HCT116 (cell line): ENCODE measurements around the gene BFSP1. TPM values are rescaled to one million over a fixed set of nuclear protein-coding genes. Genes with fewer than 3 reads are reported as not detected.
A peak's percentile ranks its signal among the peaks of the same experiment; 100 is the strongest.

Experiments used
- ATAC-seq: fragments of 200-7000 bp; cut with Tn5 transposase; 2 replicates; pipeline ENCODE4 v1.9.1; 2020; ENCODE audit warnings: mild to moderate bottlenecking, moderate library complexity
- BruUV-seq: library from RNA; stranded (reverse); fragments of 400-500 nt; replicated peaks from 2 replicates; lab custom pipeline; 2021; lab: Mats Ljungman, UMichigan
- CTCF ChIA-PET: fragments of 300-600 bp; sonication (Branson Sonifier 250); formaldehyde crosslinking; loops from one replicate; lab custom pipeline; 2021; ENCODE audit warnings: antibody characterized with exemption; lab: Charles Lee
- POLR2A ChIA-PET: fragments of 300-600, 350-600 bp; sonication (Branson Sonifier 250); formaldehyde crosslinking; loops from one replicate; lab custom pipeline; 2021; ENCODE audit warnings: antibody characterized with exemption; lab: Charles Lee
- RAD21 ChIA-PET, 2 experiments: fragments of 300-600 bp; sonication (Branson Sonifier 250); formaldehyde crosslinking; loops; one replicate each; lab custom pipeline; 2023; ENCODE audit warnings: low total read pairs in 2 of 2; ENCODE audit not compliant: uncharacterized antibody in 2 of 2, unreplicated experiment in 2 of 2, low non-redundant PET in 1 of 2; lab: Charles Lee
- DNase-seq: peaks from one replicate; pipeline ENCODE4 v3.0.0-alpha.2; 2010; ENCODE audit warnings: low read depth, low spot score
- H2AFZ ChIP-seq: fragments of 200-600 bp; shearing (Covaris generic), sonication (generic); 2 replicates; pipeline ENCODE4 v1.6.1; 2017; ENCODE audit warnings: low read depth, mixed run types, mixed read lengths, antibody characterized with exemption, low read length; ENCODE audit not compliant: poor library complexity, severe bottlenecking
- H3K27ac ChIP-seq: 2 replicates; pipeline ENCODE4 v1.5.1; 2012; ENCODE audit warnings: low read depth, low read length
- H3K27me3 ChIP-seq: fragments of 200-600 bp; sonication (generic); 2 replicates; pipeline ENCODE4 v1.6.1; 2016; ENCODE audit warnings: mixed run types, low read length, mixed read lengths; ENCODE audit not compliant: insufficient read depth
- H3K36me3 ChIP-seq, 2 experiments: fragments of 200-500 bp in 1 of 2; fragments of 200-600 bp in 1 of 2; sonication (Bioruptor generic) in 1 of 2; sonication (generic) in 1 of 2; 2 replicates each; pipeline versions ENCODE4 v1.5.1 to v1.6.1; 2014 to 2016; ENCODE audit warnings: low read length in 2 of 2, inconsistent platforms in 1 of 2, mixed read lengths in 1 of 2, mixed run types in 1 of 2; ENCODE audit not compliant: insufficient read depth in 2 of 2, control insufficient read depth in 1 of 2
- H3K4me1 ChIP-seq, 2 experiments: fragments of 200-600 bp in 1 of 2; sonication (generic) in 1 of 2; 2 replicates each; pipeline versions ENCODE4 v1.5.1 to v1.6.1; 2012 to 2017; ENCODE audit warnings: low read length in 2 of 2, inconsistent platforms in 1 of 2, mild to moderate bottlenecking in 1 of 2, mixed read lengths in 1 of 2, mixed run types in 1 of 2, moderate library complexity in 1 of 2; ENCODE audit not compliant: insufficient read depth in 2 of 2, control insufficient read depth in 1 of 2
- H3K4me2 ChIP-seq: fragments of 200-600 bp; sonication (generic); 2 replicates; pipeline ENCODE4 v1.6.1; 2017; ENCODE audit warnings: mixed run types, low read length, mixed read lengths
- H3K4me3 ChIP-seq, 2 experiments: fragments of 200-600 bp in 1 of 2; sonication (generic) in 1 of 2; replicated peaks in 1 of 2; 2 replicates each; pipeline ENCODE4 v1.5.1; 2011 to 2016; ENCODE audit warnings: low read length in 2 of 2, control low read depth in 1 of 2, low read depth in 1 of 2, mild to moderate bottlenecking in 1 of 2, mixed read lengths in 1 of 2, mixed run types in 1 of 2
- H3K79me2 ChIP-seq: fragments of 200-600 bp; sonication (generic); 2 replicates; pipeline ENCODE4 v1.6.1; 2017; ENCODE audit warnings: mild to moderate bottlenecking, mixed run types, low read length, moderate library complexity, mixed read lengths; ENCODE audit not compliant: insufficient read depth
- H3K9ac ChIP-seq: fragments of 200-600 bp; sonication (generic); 2 replicates; pipeline ENCODE4 v1.6.1; 2016; ENCODE audit warnings: low read length, mixed read lengths
- H3K9me2 ChIP-seq: fragments of 200-600 bp; sonication (generic), shearing (Covaris generic); 2 replicates; pipeline ENCODE4 v1.6.1; 2017; ENCODE audit warnings: mixed run types, mild to moderate bottlenecking, moderate library complexity; ENCODE audit not compliant: insufficient read depth
- H3K9me3 ChIP-seq, 2 experiments: fragments of 200-500 bp in 1 of 2; fragments of 200-600 bp in 1 of 2; sonication (Bioruptor generic) in 1 of 2; sonication (generic) in 1 of 2; 2 replicates each; pipeline ENCODE4 v1.6.1; 2014 to 2017; ENCODE audit warnings: low read length in 2 of 2, mixed read lengths in 2 of 2, inconsistent platforms in 1 of 2, low read depth in 1 of 2, mild to moderate bottlenecking in 1 of 2, mixed run types in 1 of 2, moderate library complexity in 1 of 2; ENCODE audit not compliant: control insufficient read depth in 1 of 2, insufficient read depth in 1 of 2
- H4K20me1 ChIP-seq: fragments of 200-600 bp; sonication (generic), shearing (Covaris generic); 2 replicates; pipeline ENCODE4 v1.6.1; 2017; ENCODE audit warnings: mixed run types, mild to moderate bottlenecking, moderate library complexity; ENCODE audit not compliant: insufficient read depth
- EGR1 ChIP-seq: IDR thresholded peaks from 2 replicates; pipeline ENCODE4 v1.6.1; 2012; ENCODE audit warnings: low read depth
- ELF1 ChIP-seq: IDR thresholded peaks from 2 replicates; pipeline ENCODE4 v1.6.1; 2012; ENCODE audit warnings: low read depth, borderline replicate concordance
- MAX ChIP-seq: IDR thresholded peaks from 2 replicates; pipeline ENCODE4 v1.6.1; 2012
- POLR2A ChIP-seq: IDR thresholded peaks from 2 replicates; pipeline ENCODE4 v1.7.0; 2011; ENCODE audit warnings: borderline replicate concordance; ENCODE audit not compliant: insufficient read depth, insufficient read length; ENCODE audit errors: extremely low read depth
- POLR2AphosphoS5 ChIP-seq: IDR thresholded peaks from 2 replicates; pipeline ENCODE4 v1.6.1; 2011; ENCODE audit warnings: mild to moderate bottlenecking, low read depth, low read length, moderate library complexity
- RAD21 ChIP-seq: IDR thresholded peaks from 2 replicates; pipeline ENCODE4 v1.6.1; 2012; ENCODE audit warnings: low read depth, mild to moderate bottlenecking
- REST ChIP-seq: IDR thresholded peaks from 2 replicates; pipeline ENCODE4 v1.6.1; 2012; ENCODE audit warnings: low read depth
- SIN3A ChIP-seq: IDR thresholded peaks from 2 replicates; pipeline ENCODE4 v1.6.1; 2012; ENCODE audit warnings: low read depth
- SP1 ChIP-seq: IDR thresholded peaks from 2 replicates; pipeline ENCODE4 v1.6.1; 2012; ENCODE audit warnings: low read depth
- TCF7L2 ChIP-seq: IDR thresholded peaks from 2 replicates; pipeline ENCODE4 v1.7.0; 2011; ENCODE audit warnings: borderline replicate concordance, inconsistent platforms; ENCODE audit not compliant: insufficient read depth, insufficient read length; ENCODE audit errors: extremely low read depth
- YY1 ChIP-seq: IDR thresholded peaks from 2 replicates; pipeline ENCODE4 v1.6.1; 2011; ENCODE audit warnings: low read length, low read depth, moderate library complexity, mild to moderate bottlenecking; ENCODE audit not compliant: insufficient replicate concordance; ENCODE audit errors: extremely low read depth
- ZBTB33 ChIP-seq: IDR thresholded peaks from 2 replicates; pipeline ENCODE4 v1.6.1; 2011; ENCODE audit warnings: mild to moderate bottlenecking, low read length, moderate library complexity; ENCODE audit not compliant: insufficient replicate concordance; ENCODE audit errors: extremely low read depth
- ZNF274 ChIP-seq: fragments of 200-500 bp; sonication (Bioruptor generic); IDR thresholded peaks from 2 replicates; pipeline ENCODE4 v1.6.1; 2014; ENCODE audit warnings: mild to moderate bottlenecking, low read depth, low read length, inconsistent platforms
- intact Hi-C: fragments of 100-400 bp; cut with micrococcal nuclease; formaldehyde crosslinking; loops from 2 replicates; pipeline ENCODE4 v1.10.0; 2022
- total RNA-seq: library from RNA; stranded (reverse); gene quantifications from one replicate; pipeline ENCODE4 v1.2.1, GENCODE V29; 2021; ENCODE audit not compliant: unreplicated experiment

BFSP1 gene
- total RNA-seq, 1 experiment from 2014 or later: 8.8 TPM

GRCh38 chr20:17569616-17570346 lies 38.6 kb upstream of the BFSP1 start, which contains the start of gene DSTN (continued):
- no peak for TF ChIP-seq REST
- TF ChIP-seq SP1: peak; percentile 43; the same call in 1 of the 2 replicates
- no peak for TF ChIP-seq RAD21

GRCh38 chr20:17568972-17569521 lies 37.9 kb upstream of the BFSP1 start:
- H4K20me1 ChIP-seq: peaks cover 22% of the 10 kb centered on the region; the same call in 1 of the 2 replicates
- ATAC-seq (peak; percentile 78), DNase-seq (peak; percentile 91)
- peak overlapping the region; percentile 85 for H3K4me2 ChIP-seq
- BruUV-seq: no TSS peak
- peaks cover 48% of the 10 kb centered on the region for H3K79me2 ChIP-seq
- POLR2A ChIA-PET: interaction anchor here (0.9 to 2.1 kb wide), 4 partner anchors 8 to 32 kb away, joined by 4 to 38 read pairs (median 14); no protein-coding TSS in a partner anchor
- peaks cover 0 to 5% of the 10 kb centered on the region in 2 experiments; a peak in 2 of 4 replicates for H3K36me3 ChIP-seq
- no peaks in the 10 kb centered on the region for H3K9me2 ChIP-seq
- CTCF ChIA-PET: interaction anchor here (1.0 kb wide), 1 partner anchor 41 kb away, joined by 5 read pairs; no protein-coding TSS in a partner anchor
- RAD21 ChIA-PET: no interaction called here
- H3K27me3 ChIP-seq: no peaks in the 10 kb centered on the region
- H3K9me3 ChIP-seq: no peaks in the 10 kb centered on the region
- intact Hi-C loops: loop anchor here (1.0 kb wide), 2 partner anchors 11 to 32 kb away; no protein-coding TSS in a partner anchor
- no peak overlapping the region for H2AFZ ChIP-seq
- peak overlapping the region; percentile 93 for H3K9ac ChIP-seq
- peaks cover 37 to 61% of the 10 kb centered on the region in 2 experiments for H3K4me1 ChIP-seq
- peak overlapping the region; percentile 98 for H3K27ac ChIP-seq
- peak overlapping the region; percentile 71 to 90 for H3K4me3 ChIP-seq
- 0 out of 2 replicates have a peak, but pooled peaks have one; percentile 1 for TF ChIP-seq RAD21
- TF ChIP-seq SIN3A: peak; percentile 28; the same call in 1 of the 2 replicates
- no peak for TF ChIP-seq EGR1
- TF ChIP-seq POLR2A: peak; percentile 34
- TF ChIP-seq ZBTB33: peak; percentile 49
- no peak for TF ChIP-seq ZNF274
- peak; percentile 29 for TF ChIP-seq YY1
- peak; percentile 77 for TF ChIP-seq POLR2AphosphoS5
- TF ChIP-seq MAX: peak; percentile 53
- TF ChIP-seq SP1: peak; percentile 66
- TF ChIP-seq TCF7L2: peak; percentile 8
- TF ChIP-seq ELF1: no peak
